Upper lobe of right lung (tissue), 1 donor: Measurements from ENCODE around the gene POLR2H. TPM values are rescaled to one million over a fixed set of nuclear protein-coding genes. Genes with fewer than 3 reads are reported as not detected.

Source experiments
- ATAC-seq: fragments of 200-7000 bp; cut with Tn5 transposase; one replicate; pipeline ENCODE4 v1.9.1; 2020; ENCODE audit warnings: mild to moderate bottlenecking, moderate library complexity
- DNase-seq: peaks from one replicate; pipeline ENCODE4 v3.0.0-alpha.2; 2020
- H3K27ac ChIP-seq: fragments of 200-600 bp; one replicate; pipeline ENCODE4 v1.8.0; 2022
- H3K27me3 ChIP-seq: fragments of 200-600 bp; one replicate; pipeline ENCODE4 v1.8.0; 2022; ENCODE audit warnings: mild to moderate bottlenecking
- H3K36me3 ChIP-seq: fragments of 200-600 bp; one replicate; pipeline ENCODE4 v1.8.0; 2022
- H3K4me1 ChIP-seq: fragments of 200-600 bp; one replicate; pipeline ENCODE4 v1.8.0; 2022
- H3K4me3 ChIP-seq: fragments of 200-600 bp; one replicate; pipeline ENCODE4 v1.8.0; 2022; ENCODE audit warnings: mild to moderate bottlenecking
- H3K9me3 ChIP-seq: fragments of 200-600 bp; one replicate; pipeline ENCODE4 v1.8.0; 2022
- intact Hi-C: fragments of 100-400 bp; cut with DNase I; formaldehyde crosslinking; loops from one replicate; pipeline ENCODE4 v1.11.0; 2022
- total RNA-seq: library from RNA; stranded (reverse); fragmentation: NEBNext Ultra II Directional; extraction: Animal tissue kit (Norgen Biotek cat#: 25700); gene quantifications from one replicate; pipeline ENCODE4 v1.2.1, GENCODE V29; 2021
- TF ChIP-seq, protein P1 (sequence below): fragments of 200-600 bp; IDR thresholded peaks from one replicate; pipeline ENCODE4 v1.8.0; 2022; ENCODE audit warnings: antibody characterized with exemption
- donor health status: DM: no; HTN: yes; CAD: no; lungs with severe emphysema.

The POLR2H gene
- total RNA-seq, 1 donor from 2014 or later = 63.2 TPM

DNA sequence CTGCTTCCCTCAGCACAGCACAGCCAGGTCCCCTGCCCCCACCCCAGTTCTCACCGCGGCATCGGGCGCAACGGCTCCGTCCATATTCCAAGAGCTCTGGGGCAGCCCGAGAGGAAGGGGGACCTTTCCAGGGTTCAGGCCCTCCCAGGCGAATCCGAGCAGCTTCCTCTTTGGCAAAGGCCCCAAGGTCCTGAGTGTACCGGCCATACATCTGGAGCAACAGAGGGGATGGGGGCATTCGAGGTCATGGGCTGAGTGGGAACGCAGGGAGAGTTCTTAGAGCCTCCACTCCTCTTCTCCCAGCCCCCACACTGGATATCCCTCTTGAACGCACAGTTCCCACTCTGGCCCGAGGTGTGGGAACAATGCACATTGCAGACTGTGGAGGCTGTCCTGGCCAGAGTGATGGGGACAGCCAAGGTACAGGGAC, 2.6 kb upstream of the POLR2H start:
- TF ChIP-seq, protein P1, sequence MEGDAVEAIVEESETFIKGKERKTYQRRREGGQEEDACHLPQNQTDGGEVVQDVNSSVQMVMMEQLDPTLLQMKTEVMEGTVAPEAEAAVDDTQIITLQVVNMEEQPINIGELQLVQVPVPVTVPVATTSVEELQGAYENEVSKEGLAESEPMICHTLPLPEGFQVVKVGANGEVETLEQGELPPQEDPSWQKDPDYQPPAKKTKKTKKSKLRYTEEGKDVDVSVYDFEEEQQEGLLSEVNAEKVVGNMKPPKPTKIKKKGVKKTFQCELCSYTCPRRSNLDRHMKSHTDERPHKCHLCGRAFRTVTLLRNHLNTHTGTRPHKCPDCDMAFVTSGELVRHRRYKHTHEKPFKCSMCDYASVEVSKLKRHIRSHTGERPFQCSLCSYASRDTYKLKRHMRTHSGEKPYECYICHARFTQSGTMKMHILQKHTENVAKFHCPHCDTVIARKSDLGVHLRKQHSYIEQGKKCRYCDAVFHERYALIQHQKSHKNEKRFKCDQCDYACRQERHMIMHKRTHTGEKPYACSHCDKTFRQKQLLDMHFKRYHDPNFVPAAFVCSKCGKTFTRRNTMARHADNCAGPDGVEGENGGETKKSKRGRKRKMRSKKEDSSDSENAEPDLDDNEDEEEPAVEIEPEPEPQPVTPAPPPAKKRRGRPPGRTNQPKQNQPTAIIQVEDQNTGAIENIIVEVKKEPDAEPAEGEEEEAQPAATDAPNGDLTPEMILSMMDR = no peak
- intact Hi-C loops = no loop called here

DNA sequence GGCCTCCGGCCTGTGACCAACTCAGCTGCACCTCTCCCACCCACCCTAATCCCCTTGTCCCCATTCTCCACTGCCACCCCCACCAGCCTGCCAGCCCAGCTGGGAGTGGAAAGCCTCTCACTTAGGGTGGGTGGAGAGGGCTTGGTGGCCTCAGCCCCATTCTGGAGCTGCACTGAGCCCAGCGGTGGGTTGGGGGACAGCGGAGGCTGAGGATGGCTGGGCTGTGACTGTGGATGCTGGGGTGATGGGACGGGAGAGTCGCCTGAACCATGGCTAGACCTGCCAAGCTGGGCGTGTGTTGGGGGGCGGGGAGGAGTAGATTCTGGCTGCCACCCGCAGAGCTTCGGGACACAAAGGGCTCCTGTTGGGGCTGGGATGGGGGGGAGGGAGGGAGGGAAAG, 1.9 kb upstream of the POLR2H start:
- intact Hi-C loops = no loop called here
- ATAC-seq (no peak), DNase-seq (no peak)
- H3K4me1 ChIP-seq = peaks cover 20% of the 10 kb centered on the region
- H3K9me3 ChIP-seq = no peaks in the 10 kb centered on the region
- no peak overlapping the region for H3K4me3 ChIP-seq
- TF ChIP-seq, protein P1 = no peak
- H3K36me3 ChIP-seq = no peaks in the 10 kb centered on the region
- no peaks in the 10 kb centered on the region for H3K27me3 ChIP-seq
- H3K27ac ChIP-seq = no peak overlapping the region

More for the DNA sequence above, 2.6 kb upstream of the POLR2H start:
- Histone ChIP-seq H3K36me3 (no peaks in the 10 kb centered on the region), H3K9me3 (no peaks in the 10 kb centered on the region), H3K4me3 (no peak overlapping the region), H3K27me3 (no peaks in the 10 kb centered on the region), H3K4me1 (peaks cover 13% of the 10 kb centered on the region), H3K27ac (no peak overlapping the region)
- ATAC-seq = no peak
- DNase-seq = no peak

GRCh38 chr3:184360070-184360928, 1.2 kb upstream of the POLR2H start:
- TF ChIP-seq, protein P1 = no peak
- Histone ChIP-seq H3K36me3 (peaks cover 5% of the 10 kb centered on the region), H3K4me3 (peak overlapping the region; percentile 93), H3K9me3 (no peaks in the 10 kb centered on the region), H3K27me3 (no peaks in the 10 kb centered on the region), H3K27ac (no peak overlapping the region), H3K4me1 (peaks cover 21% of the 10 kb centered on the region)
- intact Hi-C loops = no loop called here
- DNase-seq = no peak
- ATAC-seq = no peak

DNA sequence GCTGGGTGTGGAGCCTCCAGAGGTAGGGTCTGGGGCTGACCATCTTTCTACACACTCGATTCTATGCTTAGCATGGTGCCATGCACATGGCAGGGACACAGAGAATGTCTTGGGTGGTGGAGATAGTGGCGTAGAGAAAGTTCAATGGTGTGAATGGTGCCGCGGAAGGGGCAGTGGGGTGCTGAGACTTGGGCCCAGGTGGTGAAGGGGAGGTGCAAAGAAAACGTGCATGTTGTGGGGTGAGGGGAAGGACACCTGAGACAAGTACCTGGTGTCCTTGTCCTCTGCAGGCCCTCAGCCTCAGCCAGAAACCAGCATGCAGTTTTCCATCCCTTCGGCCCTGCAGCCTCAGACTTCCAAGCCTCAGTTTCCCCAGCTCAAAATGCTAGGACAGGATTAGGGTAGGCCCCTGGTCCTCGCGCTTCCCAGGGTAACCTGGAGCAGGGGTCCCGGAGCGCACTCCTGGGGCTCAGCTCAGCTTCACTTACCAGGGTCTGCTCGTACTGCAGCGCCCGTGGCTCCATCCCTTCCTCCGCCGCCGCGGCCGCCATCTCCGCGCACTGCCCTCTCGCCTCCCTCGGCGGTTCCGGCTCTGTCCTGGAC, 480 bp upstream of the POLR2H start:
- H3K27ac ChIP-seq = peak overlapping the region; percentile 100
- TF ChIP-seq, protein P1 = no peak
- H3K36me3 ChIP-seq = peaks cover 9% of the 10 kb centered on the region
- H3K4me3 ChIP-seq = peak overlapping the region; percentile 93
- H3K4me1 ChIP-seq = peaks cover 21% of the 10 kb centered on the region
- no peaks in the 10 kb centered on the region for H3K27me3 ChIP-seq
- DNase-seq (no peak), ATAC-seq (no peak)
- H3K9me3 ChIP-seq = no peaks in the 10 kb centered on the region
- intact Hi-C loops = no loop called here

GRCh38 chr3:184361932-184362667, 590 bp downstream of the POLR2H start:
- Histone ChIP-seq H3K27ac (peak overlapping the region; percentile 100), H3K9me3 (no peaks in the 10 kb centered on the region), H3K4me1 (peaks cover 21% of the 10 kb centered on the region), H3K27me3 (no peaks in the 10 kb centered on the region), H3K4me3 (peak overlapping the region; percentile 93), H3K36me3 (peaks cover 18% of the 10 kb centered on the region)
- intact Hi-C loops = no loop called here
- peak; percentile 87 for DNase-seq
- ATAC-seq = peak; percentile 55
- TF ChIP-seq, protein P1 = no peak
